HG03521 (cell line): ENCODE measurements around the gene IL22RA2.
A peak's percentile ranks its signal among the peaks of the same experiment; 100 is the strongest.

Source experiments
- ATAC-seq: cut with Tn5 transposase; IDR thresholded peaks from one replicate; pipeline ENCODE4 v1.9.1; 2021; ENCODE audit warnings: mild to moderate bottlenecking, moderate library complexity; ENCODE audit not compliant: unreplicated experiment

Gene IL22RA2

GRCh38 chr6:137167702-137168377 is 5.6 kb downstream of the IL22RA2 start:
- no peak for ATAC-seq

GRCh38 chr6:137166247-137167098 is 7.0 kb downstream of the IL22RA2 start:
- ATAC-seq = no peak

DNA sequence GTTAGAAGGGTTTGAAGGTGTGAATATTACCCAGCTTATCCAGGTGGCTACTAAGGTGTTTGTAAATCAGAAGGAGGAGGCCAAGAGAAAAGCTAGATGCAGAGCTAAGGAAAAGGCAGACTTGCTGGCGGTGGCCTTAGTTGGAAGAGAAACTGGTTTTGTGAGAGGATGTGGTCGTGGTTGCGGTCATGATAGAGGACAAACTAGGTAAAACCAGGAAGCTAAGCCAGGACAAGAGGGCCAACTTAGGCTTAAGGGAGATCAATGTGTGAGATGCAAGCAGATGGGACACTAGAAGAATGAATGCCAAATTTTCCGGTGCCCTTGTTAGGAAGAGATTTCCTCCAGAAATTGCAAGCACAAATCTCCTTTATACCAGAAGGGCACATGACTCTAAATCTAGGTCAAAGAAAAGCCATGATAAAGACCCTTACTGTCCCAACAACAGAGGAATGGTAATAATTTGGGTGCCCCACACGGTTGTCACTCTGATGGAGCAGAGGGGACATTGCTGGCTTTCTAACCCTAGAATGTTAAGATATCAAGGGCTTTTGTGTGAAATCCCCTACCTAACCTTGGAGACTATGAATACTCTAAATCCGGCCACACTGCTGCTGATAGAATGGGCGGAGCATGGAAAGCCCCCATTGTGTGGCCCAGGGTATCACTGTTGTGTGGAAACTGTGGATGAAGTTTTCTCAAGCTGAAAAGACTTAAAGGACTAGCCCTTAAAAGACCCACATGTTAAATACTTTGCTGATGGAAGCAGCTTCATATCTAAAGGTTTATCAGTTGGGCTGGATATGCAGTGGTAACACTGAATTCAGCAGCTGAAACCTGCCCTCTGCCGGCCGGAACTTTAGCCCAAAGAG is 7.8 kb downstream of the IL22RA2 start:
- peak; percentile 61 for ATAC-seq

- no peak for ATAC-seq
These were observed 9.6 kb downstream of the IL22RA2 start for GRCh38 chr6:137163732-137164318.

- no peak for ATAC-seq
These were observed 10.6 kb downstream of the IL22RA2 start for GRCh38 chr6:137162692-137163306.

DNA sequence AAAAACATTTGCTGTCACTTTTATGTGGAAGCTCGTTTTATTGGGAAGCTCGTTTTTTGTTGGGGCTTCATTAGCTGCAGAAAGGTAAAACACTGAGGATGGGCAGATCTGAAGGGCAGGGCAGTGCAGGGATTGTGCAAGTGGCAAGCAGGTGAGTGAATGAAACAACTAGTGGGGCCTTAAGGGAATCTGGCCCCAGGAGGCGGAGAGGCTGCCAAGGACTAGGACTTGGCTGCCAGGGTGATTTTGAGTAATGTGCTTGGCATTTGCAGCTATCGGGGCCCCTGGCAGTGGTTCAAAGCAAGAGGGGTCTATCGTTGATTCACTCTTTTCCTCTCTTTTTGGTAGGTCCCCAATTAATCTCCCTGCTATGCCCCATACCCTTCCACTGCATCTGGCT is 11.5 kb downstream of the IL22RA2 start:
- ATAC-seq = no peak

- no peak for ATAC-seq
These were observed 12.7 kb downstream of the IL22RA2 start for GRCh38 chr6:137160763-137161162.

GRCh38 chr6:137159912-137160311 is 13.5 kb downstream of the IL22RA2 start:
- no peak for ATAC-seq

DNA sequence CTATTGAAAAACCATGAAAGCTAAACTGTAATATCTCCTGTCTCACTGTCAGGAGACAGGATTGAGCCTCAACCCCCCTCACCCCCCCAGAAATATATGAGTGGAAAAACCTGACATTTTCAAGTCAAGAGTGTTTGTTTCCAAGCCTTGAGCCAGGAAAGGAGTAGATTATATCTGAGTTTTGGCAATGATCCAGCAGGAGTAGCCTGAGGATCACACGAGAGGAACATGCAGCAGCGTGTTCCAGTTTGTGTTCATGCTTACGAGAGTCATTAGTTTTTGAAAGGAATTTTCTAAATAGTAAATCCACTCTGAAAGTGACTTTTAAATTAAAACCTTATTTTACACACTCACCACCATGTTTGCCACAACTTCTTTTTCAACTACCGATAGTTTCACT is 15.8 kb downstream of the IL22RA2 start:
- no peak for ATAC-seq

GRCh38 chr6:137156650-137157049 is 16.8 kb downstream of the IL22RA2 start:
- ATAC-seq = no peak

DNA sequence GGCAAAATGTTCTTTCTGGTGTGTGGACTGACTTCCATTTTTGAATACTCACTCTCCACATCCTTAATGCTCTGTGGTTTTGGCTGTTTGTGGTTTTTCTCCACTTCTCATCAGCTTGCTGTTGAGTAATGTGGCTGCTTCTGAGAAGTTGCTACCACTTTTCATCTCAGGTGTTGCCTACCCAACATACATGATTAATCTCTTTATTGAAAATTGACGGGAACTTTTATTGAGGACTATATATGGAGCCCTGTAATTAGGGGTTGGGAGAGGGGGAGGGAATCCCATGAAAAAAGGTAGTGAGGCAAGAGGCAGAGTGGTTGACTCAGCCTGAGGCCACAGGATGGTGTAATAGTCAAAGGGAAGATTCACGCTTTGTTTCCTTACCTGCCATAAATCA is 17.6 kb downstream of the IL22RA2 start:
- ATAC-seq = no peak

GRCh38 chr6:137150072-137150471 is 23.4 kb downstream of the IL22RA2 start:
- no peak for ATAC-seq

DNA sequence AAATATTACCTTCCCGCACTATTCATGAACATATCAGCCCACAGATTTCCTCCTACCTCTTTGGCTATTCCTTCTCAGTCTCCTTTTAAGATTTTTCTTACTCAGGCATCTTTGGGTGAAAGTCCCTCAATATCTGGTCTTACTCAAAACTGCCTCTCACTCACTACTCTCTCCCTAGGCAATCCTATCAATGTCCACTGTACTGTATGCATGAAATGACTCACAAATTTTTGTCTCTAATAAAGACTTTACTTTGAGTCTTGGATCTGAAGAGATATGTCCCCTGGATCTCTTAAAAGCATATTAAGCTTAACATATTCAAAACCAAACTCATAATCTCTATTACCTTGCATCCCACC is 24.4 kb downstream of the IL22RA2 start:
- no peak for ATAC-seq

DNA sequence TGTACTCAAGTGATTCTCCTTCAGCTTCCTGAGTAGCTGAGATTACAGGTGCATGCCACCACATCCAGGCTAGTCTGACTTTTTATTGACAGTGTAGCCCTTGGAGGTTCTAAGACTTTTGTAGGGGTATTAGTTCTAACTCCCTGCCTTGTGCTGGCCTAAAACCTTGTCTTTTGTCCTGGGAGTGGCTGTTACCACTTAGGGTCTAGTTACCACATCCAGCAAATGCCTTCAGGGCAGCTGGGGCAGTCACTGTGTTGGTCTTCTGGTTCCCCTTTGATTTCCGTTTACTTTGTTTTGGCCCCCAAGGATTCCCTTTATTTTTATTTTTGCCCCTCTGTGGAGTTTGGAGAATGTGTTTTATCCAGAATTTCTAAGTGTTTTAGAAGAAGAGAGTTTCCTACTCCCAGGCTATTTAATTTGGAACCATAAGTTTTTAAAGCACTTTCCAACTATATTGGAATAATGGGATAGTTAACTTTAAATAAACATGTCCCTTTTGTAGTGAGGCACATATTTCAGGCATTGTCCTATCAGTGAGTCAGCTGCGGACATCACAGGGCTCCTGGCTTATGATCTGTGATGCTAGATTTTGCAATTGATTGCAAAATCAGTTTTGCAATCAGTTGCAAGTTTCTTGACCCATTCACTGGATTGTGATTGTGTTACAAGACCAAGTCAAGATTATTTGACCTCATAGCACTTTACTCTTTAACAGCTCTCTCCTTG is 25.0 kb downstream of the IL22RA2 start:
- ATAC-seq = no peak

DNA sequence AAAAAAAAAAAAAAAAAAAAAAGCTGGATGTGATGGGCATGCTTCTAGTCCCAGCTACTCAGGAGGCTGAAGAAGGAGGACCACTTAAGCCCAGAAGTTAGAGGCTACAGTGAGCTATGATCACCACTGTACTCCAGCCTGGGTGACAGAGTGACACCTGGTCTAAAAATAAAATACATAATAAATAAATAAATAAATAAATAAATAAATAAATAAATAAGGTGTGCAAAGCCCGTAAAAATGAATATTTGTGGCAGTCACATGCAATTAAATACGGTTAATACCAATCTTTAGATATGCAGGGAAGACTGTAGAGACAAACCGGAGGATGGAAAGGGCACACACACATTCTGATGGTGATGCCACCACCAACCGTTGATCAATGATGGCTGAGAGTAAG is 26.2 kb downstream of the IL22RA2 start:
- ATAC-seq = no peak

- ATAC-seq = no peak
These were observed 27.2 kb downstream of the IL22RA2 start for GRCh38 chr6:137146206-137146605.

GRCh38 chr6:137145421-137145820 is 28.0 kb downstream of the IL22RA2 start:
- ATAC-seq = no peak

DNA sequence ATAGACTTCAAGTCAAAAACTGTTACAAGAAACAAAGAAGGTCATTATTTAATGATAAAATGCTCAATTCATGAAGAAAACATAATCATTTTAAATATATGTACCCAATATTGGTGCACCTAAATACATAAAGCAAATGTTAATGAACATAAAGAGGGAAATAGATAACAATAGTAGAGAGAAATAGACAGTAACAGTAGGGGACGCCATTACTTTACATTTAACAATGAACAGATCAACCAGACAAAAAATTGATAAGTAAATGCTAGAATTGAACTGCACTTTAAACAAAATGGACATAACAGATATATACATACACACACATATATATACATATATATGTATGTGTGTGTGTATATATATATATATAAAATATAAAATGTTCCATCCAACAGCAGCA is 37.4 kb downstream of the IL22RA2 start:
- no peak for ATAC-seq

GRCh38 chr6:137134483-137134882 is 39.0 kb downstream of the IL22RA2 start:
- ATAC-seq = no peak

GRCh38 chr6:137133122-137133521 is 40.3 kb downstream of the IL22RA2 start:
- ATAC-seq = no peak
